Occipital lobe (tissue), 2 donors: ENCODE data around the gene CARD19. TPM values are rescaled to one million over a fixed set of nuclear protein-coding genes. Genes with fewer than 3 reads are reported as not detected.
"Not testable (repeated sequence)": the region's sequence is repeated elsewhere in the genome, so short reads cannot be mapped to it uniquely, and the experiment has no call there.

Experiments used
- DNase-seq: peaks from one replicate; lab custom pipeline; 2025; lab: John Stamatoyannopoulos, UW
- total RNA-seq: library from RNA; depleted of rRNA; stranded (reverse); fragments of >200 nt; gene quantifications from one replicate; pipeline ENCODE4 v1.2.3, GENCODE V29; 2014

Gene CARD19
- total RNA-seq, 1 donor from 2014 or later, result 15.3 TPM

- DNase-seq, result no peak
These were observed 3.7 kb downstream of the CARD19 start for GRCh38 chr9:93099551-93100275.

- DNase-seq, result no peak
These were observed 4.2 kb downstream of the CARD19 start for GRCh38 chr9:93100276-93100636.

GRCh38 chr9:93101086-93101485 is 5.1 kb downstream of the CARD19 start:
- not testable (repeated sequence) for DNase-seq

- DNase-seq, result no peak
These were observed 9.6 kb downstream of the CARD19 start for GRCh38 chr9:93105620-93106019.

GRCh38 chr9:93107151-93107824 is 11.3 kb downstream of the CARD19 start:
- DNase-seq, result no peak

- DNase-seq, result no peak
These were observed 11.8 kb downstream of the CARD19 start for GRCh38 chr9:93107825-93108161.

- DNase-seq, result no peak
These were observed 12.4 kb downstream of the CARD19 start for GRCh38 chr9:93108291-93109041.

- DNase-seq, result no peak
These were observed 14.4 kb downstream of the CARD19 start for GRCh38 chr9:93110311-93110855.

GRCh38 chr9:93111001-93111370 is 15.0 kb downstream of the CARD19 start:
- DNase-seq, result no peak

- DNase-seq, result no peak
These were observed 15.5 kb downstream of the CARD19 start for GRCh38 chr9:93111371-93112115.

GRCh38 chr9:93112116-93112863 is 16.3 kb downstream of the CARD19 start:
- no peak for DNase-seq

GRCh38 chr9:93112864-93113389 is 16.9 kb downstream of the CARD19 start:
- DNase-seq, result no peak

- DNase-seq, result no peak
These were observed 18.4 kb downstream of the CARD19 start for GRCh38 chr9:93114169-93114983.

- no peak for DNase-seq
These were observed 18.9 kb downstream of the CARD19 start for GRCh38 chr9:93114984-93115335.

- DNase-seq, result no peak
These were observed 19.6 kb downstream of the CARD19 start for GRCh38 chr9:93115486-93116071.

- no peak for DNase-seq
These were observed 20.3 kb downstream of the CARD19 start for GRCh38 chr9:93116072-93116961.

- not testable (repeated sequence) for DNase-seq
These were observed 21.5 kb downstream of the CARD19 start for GRCh38 chr9:93117521-93117920.
